ENCODE results near the gene ARFGAP3.

ARFGAP3 gene

GRCh38 chr22:42803389-42803788 lies 53.7 kb downstream of the ARFGAP3 start:
- Mint-ChIP-seq H3K4me3 (no peak overlapping the region), H3K27ac (ENCODE audit: low read depth) (no peak overlapping the region), H3K9me3 (no peaks in the 10 kb centered on the region), H3K27me3 (no peaks in the 10 kb centered on the region), H3K36me3 (ENCODE audit: insufficient read depth) (peaks cover 48% of the 10 kb centered on the region), H3K4me1 (no peaks in the 10 kb centered on the region)
- ATAC-seq (replicated peaks; ENCODE audit: extremely low read depth, poor library complexity, severe bottlenecking) (no peak), DNase-seq (ENCODE audit: low spot score in 2 of 2) (no peak)

DNA sequence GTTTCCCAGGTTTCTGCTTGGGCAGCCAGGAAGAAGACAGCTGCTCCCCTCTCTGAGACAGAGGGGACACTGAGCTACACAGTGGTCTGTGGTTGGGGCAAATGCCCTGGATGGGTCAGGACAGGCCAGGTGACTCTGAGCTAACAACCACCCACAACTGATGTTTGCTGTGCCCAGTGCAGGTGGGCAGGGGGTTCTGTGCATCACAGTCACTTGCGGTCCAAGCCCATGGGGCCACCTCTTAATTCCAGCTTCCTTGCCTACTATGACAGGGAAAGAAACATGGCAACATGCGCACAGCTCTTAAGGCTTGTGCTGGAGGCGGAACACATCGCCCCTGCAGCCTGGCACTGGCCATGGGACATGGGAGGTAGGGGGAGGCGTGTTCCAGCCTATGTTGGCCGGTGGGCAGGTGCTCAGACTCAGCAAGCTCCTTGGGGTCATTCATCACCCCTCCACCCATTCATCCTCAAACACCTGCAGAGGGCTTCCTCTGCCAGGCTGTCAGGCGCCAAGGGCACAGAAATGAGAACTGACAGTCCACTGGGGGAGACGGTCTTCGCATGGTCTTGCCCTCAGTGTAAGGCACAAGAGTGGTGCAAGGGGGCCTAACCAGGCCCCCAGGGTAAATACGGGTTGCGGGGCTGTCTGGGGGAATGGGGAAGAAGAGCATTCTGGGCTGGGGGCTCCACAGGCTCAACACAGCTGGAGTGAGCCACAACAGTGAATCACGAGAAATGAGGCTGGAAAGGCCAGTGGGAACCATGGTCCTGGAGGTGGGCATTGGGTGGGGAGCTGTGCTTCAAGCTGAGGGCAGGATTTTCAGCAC lies 55.6 kb downstream of the ARFGAP3 start:
- no peaks in the 10 kb centered on the region for H3K9me3 Mint-ChIP-seq

GRCh38 chr22:42800451-42801251 lies 56.4 kb downstream of the ARFGAP3 start:
- H3K27ac Mint-ChIP-seq (ENCODE audit: low read depth) = no peak overlapping the region
- H3K9me3 Mint-ChIP-seq = no peaks in the 10 kb centered on the region
- peaks cover 34% of the 10 kb centered on the region for H3K36me3 Mint-ChIP-seq (ENCODE audit: insufficient read depth)
- no peaks in the 10 kb centered on the region for H3K4me1 Mint-ChIP-seq
- H3K27me3 Mint-ChIP-seq = no peaks in the 10 kb centered on the region
- DNase-seq (ENCODE audit: low spot score in 2 of 2) (no peak), ATAC-seq (replicated peaks; ENCODE audit: extremely low read depth, poor library complexity, severe bottlenecking) (no peak)
- no peak overlapping the region for H3K4me3 Mint-ChIP-seq

More for the DNA sequence above, 55.6 kb downstream of the ARFGAP3 start:
- H3K27me3 Mint-ChIP-seq = no peaks in the 10 kb centered on the region
- H3K4me3 Mint-ChIP-seq = no peak overlapping the region
- DNase-seq (ENCODE audit: low spot score in 2 of 2) (no peak), ATAC-seq (replicated peaks; ENCODE audit: extremely low read depth, poor library complexity, severe bottlenecking) (no peak)
- peaks cover 39% of the 10 kb centered on the region for H3K36me3 Mint-ChIP-seq (ENCODE audit: insufficient read depth)
- no peaks in the 10 kb centered on the region for H3K4me1 Mint-ChIP-seq
- H3K27ac Mint-ChIP-seq (ENCODE audit: low read depth) = no peak overlapping the region

DNA sequence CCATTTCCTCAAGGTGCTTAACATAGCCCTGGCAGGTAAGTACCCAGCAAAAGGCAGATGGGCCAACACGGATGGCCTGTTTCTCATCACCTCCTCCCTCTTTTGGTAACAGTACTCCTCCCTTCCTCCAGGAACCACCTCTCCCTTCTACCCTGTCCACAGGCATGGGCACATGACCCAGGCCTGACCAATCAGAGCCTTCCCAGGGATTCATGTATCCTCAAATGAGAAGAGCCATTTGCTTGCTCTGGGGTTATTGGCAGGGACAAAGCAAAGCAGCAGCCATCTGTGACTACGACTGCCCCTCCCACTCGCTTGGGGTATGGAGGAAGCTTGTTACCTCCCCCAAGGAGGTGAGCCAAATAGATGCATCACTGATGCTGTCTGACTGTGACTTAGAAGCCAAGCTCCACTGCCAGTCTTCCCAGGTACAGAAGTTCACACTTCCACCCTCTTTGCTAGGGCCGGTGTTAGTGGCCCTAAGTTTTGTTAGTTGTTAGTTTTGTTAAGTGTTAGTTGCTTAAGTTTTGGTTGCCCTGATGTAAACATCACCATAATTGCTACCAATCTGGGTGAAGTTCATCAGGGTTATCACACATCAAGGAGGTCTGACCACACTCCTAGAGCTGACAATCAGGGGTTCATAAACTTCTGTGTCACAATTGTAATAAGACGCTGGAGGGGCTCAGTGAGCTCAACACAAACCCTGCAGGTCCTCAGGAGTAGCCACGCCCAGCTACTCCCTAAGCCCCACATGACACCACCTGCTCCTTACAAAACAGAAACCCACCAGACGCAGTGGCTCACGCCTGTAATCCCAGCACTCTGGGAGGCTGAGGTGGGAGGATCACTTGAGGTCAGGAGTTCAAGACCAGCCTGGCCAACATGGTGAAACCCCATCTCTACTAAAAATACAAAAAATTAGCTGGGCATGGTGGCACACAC lies 57.3 kb downstream of the ARFGAP3 start:
- DNase-seq (ENCODE audit: low spot score in 2 of 2) (no peak), ATAC-seq (replicated peaks; ENCODE audit: extremely low read depth, poor library complexity, severe bottlenecking) (peak; percentile 28)
- H3K27me3 Mint-ChIP-seq = no peaks in the 10 kb centered on the region
- H3K9me3 Mint-ChIP-seq = no peaks in the 10 kb centered on the region
- no peak overlapping the region for H3K4me3 Mint-ChIP-seq
- H3K27ac Mint-ChIP-seq (ENCODE audit: low read depth) = peak overlapping the region; percentile 76
- no peaks in the 10 kb centered on the region for H3K4me1 Mint-ChIP-seq
- peaks cover 28% of the 10 kb centered on the region for H3K36me3 Mint-ChIP-seq (ENCODE audit: insufficient read depth)

DNA sequence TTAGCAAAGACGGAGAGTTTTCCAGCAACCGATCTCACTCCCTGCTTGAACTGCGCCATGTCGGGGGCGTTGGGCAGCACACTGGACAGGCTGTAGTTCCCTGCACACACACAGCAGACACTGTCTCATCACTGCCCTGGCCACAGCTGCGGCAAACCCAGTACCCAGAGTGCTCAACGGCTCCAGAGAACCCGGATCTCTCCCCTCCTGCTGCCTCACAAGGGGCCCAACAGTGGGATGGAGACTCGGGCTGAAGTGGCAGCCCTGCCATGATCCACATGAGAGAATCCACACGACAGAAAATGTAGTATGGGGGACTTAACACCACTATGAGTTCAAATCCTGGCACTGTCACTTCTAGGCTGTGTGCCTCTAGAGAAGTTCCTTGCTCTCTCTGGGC lies 58.0 kb downstream of the ARFGAP3 start:
- H3K27me3 Mint-ChIP-seq = no peaks in the 10 kb centered on the region
- H3K4me1 Mint-ChIP-seq = no peaks in the 10 kb centered on the region
- H3K9me3 Mint-ChIP-seq = no peaks in the 10 kb centered on the region
- H3K36me3 Mint-ChIP-seq (ENCODE audit: insufficient read depth) = peaks cover 24% of the 10 kb centered on the region
- H3K27ac Mint-ChIP-seq (ENCODE audit: low read depth) = peak overlapping the region; percentile 76
- no peak overlapping the region for H3K4me3 Mint-ChIP-seq
- DNase-seq (ENCODE audit: low spot score in 2 of 2) = no peak
- ATAC-seq (replicated peaks; ENCODE audit: extremely low read depth, poor library complexity, severe bottlenecking) = no peak

DNA sequence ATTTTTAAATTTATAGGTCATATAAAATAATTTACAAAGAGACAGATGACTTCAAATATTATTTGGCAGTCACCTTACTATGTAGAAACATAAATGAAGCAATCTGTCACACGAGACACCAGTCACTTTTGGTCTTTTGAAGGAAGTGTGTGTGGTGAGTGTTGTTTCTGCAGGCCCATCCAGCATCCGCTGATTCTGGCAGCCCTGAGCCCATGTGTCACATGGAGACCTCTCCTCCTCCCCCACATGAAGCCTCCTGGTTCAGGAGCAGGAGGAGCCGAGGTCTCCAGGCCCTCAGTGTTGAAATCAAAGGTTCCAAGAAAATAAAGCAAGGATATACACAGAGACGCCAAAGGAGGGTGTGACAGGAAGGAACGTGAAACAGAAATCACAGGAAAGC lies 60.1 kb downstream of the ARFGAP3 start:
- no peak for ATAC-seq (replicated peaks; ENCODE audit: extremely low read depth, poor library complexity, severe bottlenecking)
- Mint-ChIP-seq H3K4me1 (no peaks in the 10 kb centered on the region), H3K9me3 (no peaks in the 10 kb centered on the region), H3K27me3 (no peaks in the 10 kb centered on the region), H3K4me3 (no peak overlapping the region), H3K27ac (ENCODE audit: low read depth) (no peak overlapping the region), H3K36me3 (ENCODE audit: insufficient read depth) (peaks cover 19% of the 10 kb centered on the region)
- DNase-seq (ENCODE audit: low spot score in 2 of 2) = no peak

DNA sequence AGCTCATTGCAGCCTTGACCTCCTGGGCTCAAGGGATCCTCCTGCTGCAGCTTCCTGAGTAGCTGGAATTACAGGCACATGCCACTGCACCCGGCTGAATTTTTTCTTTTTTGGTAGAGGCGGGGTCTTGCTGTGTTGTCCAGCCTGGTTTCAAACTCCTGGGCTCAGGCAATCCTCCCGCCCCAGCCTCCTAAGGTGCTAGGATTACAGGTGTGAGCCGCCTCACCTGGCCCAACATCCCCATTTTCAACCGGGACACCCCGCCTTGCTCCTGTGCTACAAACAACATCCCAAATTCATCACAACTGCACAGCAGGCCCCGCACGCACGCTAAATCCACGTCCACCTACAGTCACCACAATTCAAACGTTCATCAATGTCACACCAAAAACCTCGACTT lies 61.0 kb downstream of the ARFGAP3 start:
- H3K4me1 Mint-ChIP-seq = no peaks in the 10 kb centered on the region
- H3K36me3 Mint-ChIP-seq (ENCODE audit: insufficient read depth) = peaks cover 16% of the 10 kb centered on the region
- ATAC-seq (replicated peaks; ENCODE audit: extremely low read depth, poor library complexity, severe bottlenecking) = no peak
- no peak overlapping the region for H3K27ac Mint-ChIP-seq (ENCODE audit: low read depth)
- no peak overlapping the region for H3K4me3 Mint-ChIP-seq
- no peaks in the 10 kb centered on the region for H3K27me3 Mint-ChIP-seq
- no peaks in the 10 kb centered on the region for H3K9me3 Mint-ChIP-seq
- no peak for DNase-seq (ENCODE audit: low spot score in 2 of 2)

DNA sequence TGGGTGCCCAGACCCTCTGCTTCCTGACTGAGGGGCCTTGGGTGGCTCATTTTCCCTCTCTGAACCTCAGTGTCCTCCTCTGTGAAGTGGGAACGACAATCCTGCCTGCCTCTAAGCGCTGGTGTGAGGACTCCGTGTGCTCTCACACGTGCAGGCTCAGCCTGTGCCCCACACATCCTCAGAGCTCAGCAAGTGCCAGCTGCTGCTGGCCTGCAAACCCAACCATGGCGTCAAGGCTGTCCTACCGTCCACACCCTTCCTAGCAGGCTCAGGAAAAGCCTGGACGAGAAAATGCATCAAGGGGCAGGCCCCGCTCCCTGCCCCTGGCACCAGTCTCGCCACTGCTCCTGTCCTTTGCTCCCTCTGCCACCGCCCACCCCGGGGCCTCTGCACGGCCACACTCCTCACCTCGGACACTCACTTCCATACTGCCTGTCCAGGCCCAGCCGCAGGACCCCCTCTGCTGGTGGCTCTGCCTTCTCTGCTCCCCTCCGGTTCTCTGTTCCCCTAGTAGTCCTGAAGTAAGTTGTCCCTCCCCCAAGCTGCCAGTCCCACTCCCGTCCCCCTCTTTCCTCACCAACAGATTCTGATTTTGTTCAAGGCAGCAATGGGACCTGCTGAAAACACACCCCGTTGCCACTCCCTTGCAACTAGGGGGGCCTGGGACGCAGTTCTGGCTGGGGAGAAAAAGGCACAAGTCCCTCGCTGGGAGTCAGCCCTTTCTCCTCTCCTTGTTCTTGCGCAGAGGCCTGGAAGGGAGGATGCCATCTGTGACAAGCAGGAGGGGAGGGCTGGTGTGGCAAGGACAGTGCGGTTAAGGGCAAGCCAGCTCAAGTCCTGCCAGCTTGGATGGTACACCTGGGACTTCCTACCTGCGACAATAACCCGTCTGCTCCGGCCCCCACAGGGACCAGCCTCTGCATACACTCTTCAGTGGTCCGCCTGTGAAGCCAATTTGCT lies 62.2 kb downstream of the ARFGAP3 start:
- no peak for ATAC-seq (replicated peaks; ENCODE audit: extremely low read depth, poor library complexity, severe bottlenecking)
- Mint-ChIP-seq H3K9me3 (no peaks in the 10 kb centered on the region), H3K4me3 (no peak overlapping the region), H3K27me3 (no peaks in the 10 kb centered on the region), H3K4me1 (no peaks in the 10 kb centered on the region), H3K36me3 (ENCODE audit: insufficient read depth) (peaks cover 12% of the 10 kb centered on the region), H3K27ac (ENCODE audit: low read depth) (peak overlapping the region; percentile 74)
- DNase-seq (ENCODE audit: low spot score in 2 of 2) = no peak

- Mint-ChIP-seq H3K9me3 (no peaks in the 10 kb centered on the region), H3K36me3 (ENCODE audit: insufficient read depth) (peaks cover 12% of the 10 kb centered on the region), H3K27ac (ENCODE audit: low read depth) (peak overlapping the region; percentile 74), H3K4me1 (no peaks in the 10 kb centered on the region), H3K4me3 (no peak overlapping the region), H3K27me3 (no peaks in the 10 kb centered on the region)
- no peak for ATAC-seq (replicated peaks; ENCODE audit: extremely low read depth, poor library complexity, severe bottlenecking)
- no peak for DNase-seq (ENCODE audit: low spot score in 2 of 2)
Observed at GRCh38 chr22:42793848-42794405, 63.1 kb downstream of the ARFGAP3 start.

- Mint-ChIP-seq H3K36me3 (ENCODE audit: insufficient read depth) (peaks cover 11% of the 10 kb centered on the region), H3K9me3 (no peaks in the 10 kb centered on the region), H3K27me3 (no peaks in the 10 kb centered on the region), H3K4me1 (no peaks in the 10 kb centered on the region), H3K27ac (ENCODE audit: low read depth) (peak overlapping the region; percentile 74), H3K4me3 (no peak overlapping the region)
- DNase-seq (ENCODE audit: low spot score in 2 of 2) (no peak), ATAC-seq (replicated peaks; ENCODE audit: extremely low read depth, poor library complexity, severe bottlenecking) (no peak)
Observed at GRCh38 chr22:42792909-42793847, 63.9 kb downstream of the ARFGAP3 start.
